CD4-positive, alpha-beta T cell treated with Interleukin-1 beta for 1 hour (primary cell): Measurements from ENCODE around the gene LAIR1.
A peak's percentile ranks its signal among the peaks of the same experiment; 100 is the strongest.
"Not testable (repeated sequence)": the region's sequence is repeated elsewhere in the genome, so short reads cannot be mapped to it uniquely, and the experiment has no call there.

Source experiments
- DNase-seq, 2 donors: peaks; one replicate each; pipeline ENCODE4 v3.0.0-alpha.2; 2020 to 2022

LAIR1 gene

GRCh38 chr19:54364775-54365257 lies at the start of gene LAIR1:
LAIR1 (minus strand) TSS chr19:54364931; CDS start chr19:54364804, 127 bp downstream.
- DNase-seq: peak; percentile 38 to 66

GRCh38 chr19:54414156-54414555 lies 49.4 kb upstream of the LAIR1 start:
- no peak for DNase-seq

GRCh38 chr19:54412877-54413276 lies 48.1 kb upstream of the LAIR1 start:
- DNase-seq: no peak

- DNase-seq: no peak
Measured at GRCh38 chr19:54411033-54411432, 46.3 kb upstream of the LAIR1 start.

- no peak for DNase-seq
Measured at GRCh38 chr19:54408456-54409026, 43.8 kb upstream of the LAIR1 start.

- no peak for DNase-seq
Measured at GRCh38 chr19:54407780-54408179, 43.0 kb upstream of the LAIR1 start.

- no peak for DNase-seq
Measured at GRCh38 chr19:54405628-54406027, 40.9 kb upstream of the LAIR1 start.

GRCh38 chr19:54403054-54403453 lies 38.3 kb upstream of the LAIR1 start:
- no peak for DNase-seq

GRCh38 chr19:54400913-54401312 lies 36.2 kb upstream of the LAIR1 start:
- DNase-seq: no peak

GRCh38 chr19:54399189-54399588 lies 34.5 kb upstream of the LAIR1 start:
- DNase-seq: no peak

GRCh38 chr19:54395685-54396084 lies 31.0 kb upstream of the LAIR1 start:
- no peak for DNase-seq

- DNase-seq: no peak
Measured at GRCh38 chr19:54393381-54393780, 28.6 kb upstream of the LAIR1 start.

- no peak for DNase-seq
Measured at GRCh38 chr19:54392105-54392504, 27.4 kb upstream of the LAIR1 start.

- no peak for DNase-seq
Measured at GRCh38 chr19:54391589-54392061, 26.9 kb upstream of the LAIR1 start.

- DNase-seq: peak; percentile 72 to 76
Measured at GRCh38 chr19:54390942-54391577, 26.3 kb upstream of the LAIR1 start.

- no peak for DNase-seq
Measured at GRCh38 chr19:54389553-54389952, 24.8 kb upstream of the LAIR1 start.

GRCh38 chr19:54388802-54389139 lies 24.0 kb upstream of the LAIR1 start:
- DNase-seq: no peak

GRCh38 chr19:54387991-54388801 lies 23.5 kb upstream of the LAIR1 start:
- peak; percentile 37 for DNase-seq

GRCh38 chr19:54383330-54383729 lies 18.6 kb upstream of the LAIR1 start:
- DNase-seq: no peak

- not testable (repeated sequence) for DNase-seq
Measured at GRCh38 chr19:54382041-54382440, 17.3 kb upstream of the LAIR1 start.

- no peak for DNase-seq
Measured at GRCh38 chr19:54380897-54381296, 16.2 kb upstream of the LAIR1 start.

- DNase-seq: no peak
Measured at GRCh38 chr19:54379187-54379678, 14.5 kb upstream of the LAIR1 start.

- no peak for DNase-seq
Measured at GRCh38 chr19:54376610-54377285, 12.0 kb upstream of the LAIR1 start.
